Fibroblast of lung (primary cell): ENCODE data around the gene UBTF. TPM values are rescaled to one million over a fixed set of nuclear protein-coding genes. Genes with fewer than 3 reads are reported as not detected.
A peak's percentile ranks its signal among the peaks of the same experiment; 100 is the strongest.

Experiments
- DNase-seq, 2 donors: peaks; one replicate each; pipeline versions ENCODE4 v3.0.0 to v3.0.0-alpha.2; 2010; ENCODE audit warnings: low read depth in 2 of 2
- H2AFZ ChIP-seq: 2 replicates; pipeline ENCODE4 v1.5.1; 2012; ENCODE audit warnings: low read length, control low read depth, inconsistent platforms
- H3K27ac ChIP-seq: 2 replicates; pipeline ENCODE4 v1.5.1; 2011; ENCODE audit warnings: low read length, control low read depth; ENCODE audit not compliant: insufficient read depth
- H3K27me3 ChIP-seq: 2 replicates; pipeline ENCODE4 v1.5.1; 2011; ENCODE audit warnings: mild to moderate bottlenecking, low read length; ENCODE audit not compliant: control insufficient read depth, insufficient read depth
- H3K36me3 ChIP-seq: 2 replicates; pipeline ENCODE4 v1.5.1; 2011; ENCODE audit warnings: low read length; ENCODE audit not compliant: control insufficient read depth, insufficient read depth
- H3K4me1 ChIP-seq: 2 replicates; pipeline ENCODE4 v1.5.1; 2011; ENCODE audit warnings: low read length; ENCODE audit not compliant: control insufficient read depth, insufficient read depth; ENCODE audit errors: extremely low read depth
- H3K4me2 ChIP-seq: 2 replicates; pipeline ENCODE4 v1.5.1; 2011; ENCODE audit warnings: low read length, control low read depth; ENCODE audit not compliant: insufficient read depth; ENCODE audit errors: extremely low read depth
- H3K4me3 ChIP-seq, 4 experiments: fragments of 200-600 bp in 1 of 4; sonication (generic) in 1 of 4; replicated peaks in 1 of 4; 2 replicates each; pipeline ENCODE4 v1.5.1; 2011 to 2016; ENCODE audit warnings: low read length in 4 of 4, low read depth in 3 of 4, mild to moderate bottlenecking in 3 of 4, control low read depth in 2 of 4, inconsistent platforms in 1 of 4, mixed read lengths in 1 of 4; ENCODE audit not compliant: insufficient read depth in 1 of 4; ENCODE audit errors: control extremely low read depth in 1 of 4
- H3K79me2 ChIP-seq: 2 replicates; pipeline ENCODE4 v1.5.1; 2012; ENCODE audit warnings: mild to moderate bottlenecking, low read length, inconsistent platforms; ENCODE audit not compliant: control insufficient read depth, insufficient read depth
- H3K9ac ChIP-seq: 2 replicates; pipeline ENCODE4 v1.5.1; 2011; ENCODE audit warnings: mild to moderate bottlenecking, low read length, control low read depth; ENCODE audit not compliant: insufficient read depth
- H3K9me3 ChIP-seq: 2 replicates; pipeline ENCODE4 v1.5.1; 2012; ENCODE audit warnings: low read depth, low read length; ENCODE audit not compliant: control insufficient read depth, insufficient read depth
- H4K20me1 ChIP-seq: 2 replicates; pipeline ENCODE4 v1.5.1; 2011; ENCODE audit warnings: low read length; ENCODE audit not compliant: control insufficient read depth, insufficient read depth; ENCODE audit errors: extremely low read depth
- EZH2 ChIP-seq: IDR thresholded peaks from 2 replicates; pipeline ENCODE4 v1.5.1; 2012; ENCODE audit warnings: low read length, control low read depth, mild to moderate bottlenecking; ENCODE audit errors: missing control alignments
- polyA plus RNA-seq, 2 donors: library from polyadenylated mRNA; depleted of rRNA in 1 of 2; stranded (reverse) in 1 of 2; unstranded in 1 of 2; fragments of >200 nt; gene quantifications; 2 replicates each; pipeline ENCODE4 v1.2.1, GENCODE V29; 2011 to 2012; ENCODE audit warnings: missing spikeins in 1 of 2
- total RNA-seq: library from RNA; depleted of rRNA; stranded (reverse); fragments of >200 nt; gene quantifications from 2 replicates; pipeline ENCODE4 v1.2.1, GENCODE V29; 2014
- TF ChIP-seq, protein P1 (sequence below), 2 donors: IDR thresholded peaks in 1 of 2; conservative IDR thresholded peaks in 1 of 2; 1 replicate in 1 of 2; 2 replicates in 1 of 2; pipeline ENCODE4 v1.5.1; 2011 to 2012; ENCODE audit warnings: low read length in 2 of 2, control low read depth in 1 of 2, inconsistent platforms in 1 of 2, low read depth in 1 of 2, mild to moderate bottlenecking in 1 of 2

UBTF gene
- total and polyA plus RNA-seq, 2 donors (not counting 1 experiment from before 2014, with no cell fraction given) = 25.1 to 42.1 TPM

DNA sequence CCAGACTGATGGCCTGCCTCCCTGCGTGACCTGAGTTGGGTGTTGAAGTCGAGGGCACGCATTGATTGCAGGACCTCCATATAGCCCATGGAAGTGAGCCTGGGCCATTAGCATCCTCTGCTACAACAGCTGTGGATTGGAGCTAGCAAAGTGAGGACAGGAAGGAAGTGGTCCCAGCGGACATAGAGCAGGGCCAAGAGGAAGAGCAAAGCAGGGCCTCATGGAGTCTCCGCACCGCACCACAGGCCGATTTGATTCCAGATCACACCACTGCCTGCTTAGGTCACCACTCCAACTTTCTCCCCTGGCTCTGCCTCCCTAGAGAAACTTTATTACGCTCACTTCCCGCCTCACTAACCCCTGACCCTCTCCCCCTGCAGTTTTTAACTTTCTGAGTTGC, 10.7 kb upstream of the UBTF start:
- H3K4me2 ChIP-seq = no peak overlapping the region
- no peaks in the 10 kb centered on the region for H3K4me1 ChIP-seq
- DNase-seq = no peak
- H3K27ac ChIP-seq = no peak overlapping the region
- H3K79me2 ChIP-seq = no peaks in the 10 kb centered on the region
- no peak overlapping the region for H3K4me3 ChIP-seq
- no peaks in the 10 kb centered on the region for H3K27me3 ChIP-seq
- no peak overlapping the region for H3K9ac ChIP-seq
- no peaks in the 10 kb centered on the region for H3K36me3 ChIP-seq
- no peaks in the 10 kb centered on the region for H3K9me3 ChIP-seq
- H2AFZ ChIP-seq = no peak overlapping the region
- H4K20me1 ChIP-seq = no peaks in the 10 kb centered on the region
- TF ChIP-seq, protein P1, sequence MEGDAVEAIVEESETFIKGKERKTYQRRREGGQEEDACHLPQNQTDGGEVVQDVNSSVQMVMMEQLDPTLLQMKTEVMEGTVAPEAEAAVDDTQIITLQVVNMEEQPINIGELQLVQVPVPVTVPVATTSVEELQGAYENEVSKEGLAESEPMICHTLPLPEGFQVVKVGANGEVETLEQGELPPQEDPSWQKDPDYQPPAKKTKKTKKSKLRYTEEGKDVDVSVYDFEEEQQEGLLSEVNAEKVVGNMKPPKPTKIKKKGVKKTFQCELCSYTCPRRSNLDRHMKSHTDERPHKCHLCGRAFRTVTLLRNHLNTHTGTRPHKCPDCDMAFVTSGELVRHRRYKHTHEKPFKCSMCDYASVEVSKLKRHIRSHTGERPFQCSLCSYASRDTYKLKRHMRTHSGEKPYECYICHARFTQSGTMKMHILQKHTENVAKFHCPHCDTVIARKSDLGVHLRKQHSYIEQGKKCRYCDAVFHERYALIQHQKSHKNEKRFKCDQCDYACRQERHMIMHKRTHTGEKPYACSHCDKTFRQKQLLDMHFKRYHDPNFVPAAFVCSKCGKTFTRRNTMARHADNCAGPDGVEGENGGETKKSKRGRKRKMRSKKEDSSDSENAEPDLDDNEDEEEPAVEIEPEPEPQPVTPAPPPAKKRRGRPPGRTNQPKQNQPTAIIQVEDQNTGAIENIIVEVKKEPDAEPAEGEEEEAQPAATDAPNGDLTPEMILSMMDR (conservative IDR thresholded peaks at IDR 0.05 in 1 of 2, IDR thresholded peaks at IDR 0.05 in 1 of 2; ENCODE audit: low read depth in 1 of 2, low read length in 2 of 2) = no peak
- no peak for TF ChIP-seq EZH2

DNA sequence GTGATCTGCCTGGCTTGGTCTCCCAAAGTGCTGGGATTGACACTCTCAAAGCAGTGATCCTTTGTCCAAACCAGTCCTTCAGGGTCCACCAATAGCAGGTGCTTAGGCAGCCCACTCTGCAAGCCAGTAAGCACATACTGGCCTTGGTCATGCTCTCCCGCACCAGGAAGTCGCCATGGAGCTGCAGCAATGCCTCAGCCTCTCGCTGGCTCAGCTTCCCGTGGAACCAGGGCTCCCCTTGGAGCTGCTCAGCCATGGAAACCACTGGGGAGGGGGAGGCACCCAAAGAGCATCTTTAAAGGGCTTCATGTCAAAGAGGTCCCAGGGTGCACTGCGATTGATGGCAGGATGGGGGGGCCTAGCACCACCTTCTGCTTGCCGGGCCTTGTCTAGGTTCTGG, 9.6 kb upstream of the UBTF start:
- H3K9me3 ChIP-seq = no peaks in the 10 kb centered on the region
- H3K4me2 ChIP-seq = no peak overlapping the region
- no peaks in the 10 kb centered on the region for H4K20me1 ChIP-seq
- H3K79me2 ChIP-seq = no peaks in the 10 kb centered on the region
- no peak overlapping the region for H2AFZ ChIP-seq
- no peak for DNase-seq
- no peaks in the 10 kb centered on the region for H3K36me3 ChIP-seq
- no peak overlapping the region for H3K27ac ChIP-seq
- TF ChIP-seq, protein P1 (conservative IDR thresholded peaks at IDR 0.05 in 1 of 2, IDR thresholded peaks at IDR 0.05 in 1 of 2; ENCODE audit: low read depth in 1 of 2, low read length in 2 of 2) = no peak
- TF ChIP-seq EZH2 = no peak
- H3K27me3 ChIP-seq = no peaks in the 10 kb centered on the region
- no peak overlapping the region for H3K9ac ChIP-seq
- H3K4me3 ChIP-seq = no peak overlapping the region
- no peaks in the 10 kb centered on the region for H3K4me1 ChIP-seq

DNA sequence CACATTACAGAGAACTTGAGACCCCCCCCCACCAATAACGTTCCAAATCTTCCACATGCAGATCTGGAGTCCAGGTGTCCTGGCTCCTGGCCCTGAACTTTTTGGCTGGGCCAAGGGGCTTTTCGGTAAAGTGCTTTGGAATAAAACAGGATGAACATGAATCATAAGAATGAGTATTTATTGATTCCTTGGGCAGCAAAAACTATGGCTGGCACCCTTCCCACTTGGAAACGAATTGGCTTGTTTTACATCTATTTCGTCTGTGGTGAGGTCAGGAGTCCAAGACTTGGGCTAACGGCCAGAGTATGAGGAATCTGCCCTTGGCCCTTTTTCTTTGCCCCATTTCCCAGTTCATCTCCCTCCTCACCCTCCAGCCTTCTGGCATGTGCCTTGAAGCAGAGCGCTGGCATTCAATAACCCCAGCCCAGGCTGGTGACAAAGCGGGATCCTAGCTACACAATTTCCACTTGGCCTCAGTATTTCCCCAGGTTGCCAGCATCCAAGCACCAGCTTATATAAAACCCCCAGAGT, 4.1 kb upstream of the UBTF start:
- no peaks in the 10 kb centered on the region for H3K27me3 ChIP-seq
- H3K4me1 ChIP-seq = peaks cover 12% of the 10 kb centered on the region
- no peak overlapping the region for H3K4me3 ChIP-seq
- no peak overlapping the region for H3K27ac ChIP-seq
- no peaks in the 10 kb centered on the region for H3K9me3 ChIP-seq
- H3K79me2 ChIP-seq = peaks cover 11% of the 10 kb centered on the region
- TF ChIP-seq EZH2 = no peak
- TF ChIP-seq, protein P1 (conservative IDR thresholded peaks at IDR 0.05 in 1 of 2, IDR thresholded peaks at IDR 0.05 in 1 of 2; ENCODE audit: low read depth in 1 of 2, low read length in 2 of 2) = no peak
- peak overlapping the region; percentile 6 for H3K4me2 ChIP-seq
- no peak overlapping the region for H3K9ac ChIP-seq
- no peaks in the 10 kb centered on the region for H4K20me1 ChIP-seq
- H2AFZ ChIP-seq = no peak overlapping the region
- no peaks in the 10 kb centered on the region for H3K36me3 ChIP-seq
- DNase-seq = peak; percentile 66 to 89
